8988T (cell line): ENCODE results near the gene GP1BB.
"Not testable (repeated sequence)": the region's sequence is repeated elsewhere in the genome, so short reads cannot be mapped to it uniquely, and the experiment has no call there.

Experiments used
- DNase-seq: peaks from one replicate; pipeline ENCODE4 v3.0.0; 2011

Gene GP1BB

DNA sequence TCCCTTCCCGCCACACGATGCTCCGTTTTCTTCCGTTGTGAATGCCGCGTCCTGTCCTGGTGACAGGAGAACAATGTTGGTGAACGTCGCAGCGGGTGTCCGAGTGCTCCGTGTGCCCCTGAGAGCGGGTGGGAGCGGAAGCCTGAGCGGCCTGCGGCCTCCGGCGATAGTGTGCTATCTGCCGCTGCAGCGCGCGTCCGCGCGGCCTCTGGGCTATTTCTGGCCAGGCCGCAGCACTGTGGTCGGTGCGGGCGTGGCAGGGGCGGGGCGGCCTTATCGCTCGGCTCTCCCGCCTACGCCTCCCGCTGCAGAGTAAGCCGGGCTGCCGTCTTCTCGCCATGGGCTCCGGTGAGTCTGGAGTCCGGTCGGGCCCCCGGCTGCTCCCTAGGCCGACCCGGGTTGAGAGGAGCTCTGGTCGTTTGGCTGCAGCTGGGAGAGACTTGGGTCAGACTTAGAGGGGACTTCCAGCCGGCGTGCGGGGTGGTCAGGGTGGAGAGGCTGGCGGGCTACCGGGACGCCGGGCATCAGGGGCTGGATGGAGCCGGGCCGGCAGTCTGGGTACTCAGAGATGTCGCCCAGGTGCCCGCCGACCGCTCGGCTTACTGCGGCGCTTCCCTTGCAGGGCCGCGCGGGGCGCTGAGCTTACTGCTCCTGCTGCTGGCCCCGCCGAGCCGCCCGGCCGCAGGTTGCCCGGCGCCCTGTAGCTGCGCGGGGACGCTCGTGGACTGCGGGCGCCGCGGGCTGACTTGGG, at the start of gene GP1BB:
Gene GP1BB (plus strand): TSS at position 308 of the 751 bp plus-strand sequence. CDS start 31 bp downstream, at position 339.
- DNase-seq = no peak

DNA sequence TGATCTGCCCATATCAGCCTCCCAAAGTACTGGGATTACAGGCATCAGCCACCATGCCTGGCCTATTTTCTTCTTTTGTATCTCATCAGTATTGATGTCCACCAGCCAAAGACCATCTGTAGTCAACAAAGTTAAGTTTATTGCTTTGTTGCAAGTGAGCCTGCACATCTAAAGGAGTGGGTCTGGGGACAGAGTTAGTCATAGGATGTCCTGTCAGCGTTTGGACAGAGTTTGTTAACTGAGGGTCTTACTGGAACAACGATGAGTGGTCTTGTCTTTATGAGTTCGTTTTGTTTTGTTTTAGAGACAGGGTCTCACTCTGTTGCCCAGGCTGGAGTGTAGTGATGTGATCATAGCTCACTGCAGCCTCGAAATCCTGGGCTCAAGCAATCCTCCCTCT, 49.7 kb upstream of the GP1BB start:
- no peak for DNase-seq

DNA sequence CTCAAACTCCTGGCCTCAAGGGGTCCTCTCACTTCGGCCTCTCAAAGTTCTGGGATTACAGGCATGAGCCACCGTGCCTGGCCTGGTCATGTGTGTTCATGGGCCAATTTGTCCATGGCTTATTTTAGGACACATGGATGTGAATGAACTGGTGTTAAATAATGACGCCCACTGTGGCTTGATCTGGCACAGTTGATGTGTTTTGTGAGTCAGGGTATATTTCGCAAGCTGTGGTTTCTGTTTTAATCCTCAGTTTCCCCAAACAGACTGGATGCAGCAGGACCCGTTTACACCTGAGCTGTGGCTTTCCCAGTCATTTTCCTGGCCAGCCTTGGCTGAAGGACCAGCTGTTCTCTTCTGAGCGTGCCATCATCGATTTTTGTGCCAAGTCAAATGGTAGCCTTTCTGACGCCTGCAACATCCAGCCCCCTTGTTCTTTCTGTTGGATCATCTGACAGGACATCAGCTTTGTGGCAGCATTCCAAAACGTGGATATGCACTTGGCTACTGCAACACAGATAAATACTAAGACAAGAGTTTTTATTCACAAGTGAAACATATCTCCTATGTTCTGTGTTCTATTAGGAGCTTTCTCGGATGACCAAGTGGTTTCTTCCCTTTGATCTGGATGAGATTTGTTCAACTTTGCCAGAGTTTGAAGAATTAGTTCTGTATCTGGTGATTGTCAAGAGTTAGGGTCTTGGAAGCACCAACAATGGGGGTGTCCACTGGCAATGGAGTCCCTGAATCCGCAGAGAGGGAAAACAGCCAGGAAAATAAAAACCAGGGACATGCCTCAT, 49.0 kb upstream of the GP1BB start:
- no peak for DNase-seq

DNA sequence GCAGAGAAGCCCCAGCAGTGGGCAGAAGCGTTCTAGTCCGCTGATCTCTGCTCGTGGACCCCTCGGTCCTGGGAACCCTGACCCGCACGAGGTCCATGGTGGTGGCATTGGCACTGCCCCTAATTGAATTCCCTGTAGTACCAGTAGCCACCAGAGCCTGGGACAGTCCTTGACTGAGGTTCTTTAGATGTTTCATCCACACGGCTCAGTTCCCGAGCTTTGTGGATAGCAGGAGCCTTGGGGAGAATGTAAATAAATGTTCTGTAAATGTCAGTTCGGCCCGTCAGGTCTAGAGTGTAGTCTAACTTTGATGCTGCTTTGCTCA, 48.4 kb upstream of the GP1BB start:
- DNase-seq = no peak

DNA sequence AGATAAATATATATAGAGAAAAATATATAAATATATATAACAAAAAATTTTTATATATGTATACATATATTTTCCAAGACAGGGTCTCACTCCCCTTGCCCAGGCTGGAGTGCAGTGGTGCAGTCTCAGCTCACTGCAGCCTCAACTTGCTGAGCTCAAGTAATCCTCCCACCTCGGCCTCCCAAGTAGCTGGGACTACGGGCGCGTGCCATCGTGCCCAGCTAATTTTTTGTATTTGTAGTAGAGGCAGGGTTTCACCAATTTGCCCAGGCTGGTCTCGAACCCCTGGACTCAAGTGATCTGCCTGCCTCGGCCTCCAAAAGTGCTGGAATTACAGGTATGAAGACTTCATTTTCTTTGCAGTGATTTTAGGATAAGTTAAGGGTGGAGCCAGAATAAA, 47.9 kb upstream of the GP1BB start:
- DNase-seq = no peak

DNA sequence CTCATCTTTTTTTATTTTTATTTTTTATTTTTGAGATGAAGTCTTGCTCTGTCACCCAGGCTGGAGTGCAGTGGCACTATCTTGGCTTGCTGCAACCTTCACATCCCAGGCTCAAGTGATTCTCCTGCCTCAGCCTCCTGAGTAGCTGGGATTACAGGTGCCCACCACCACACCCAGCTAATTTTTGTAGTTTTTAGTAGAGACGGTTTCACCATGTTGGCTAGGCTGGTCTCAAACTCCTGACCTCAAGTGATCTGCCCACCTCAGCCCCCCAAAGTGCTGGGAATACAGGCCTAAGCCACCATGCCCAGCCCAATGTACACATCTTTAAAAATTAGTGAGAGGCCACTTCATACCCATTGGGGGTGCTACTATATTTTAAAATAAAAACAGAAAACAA, 46.9 kb upstream of the GP1BB start:
- not testable (repeated sequence) for DNase-seq

DNA sequence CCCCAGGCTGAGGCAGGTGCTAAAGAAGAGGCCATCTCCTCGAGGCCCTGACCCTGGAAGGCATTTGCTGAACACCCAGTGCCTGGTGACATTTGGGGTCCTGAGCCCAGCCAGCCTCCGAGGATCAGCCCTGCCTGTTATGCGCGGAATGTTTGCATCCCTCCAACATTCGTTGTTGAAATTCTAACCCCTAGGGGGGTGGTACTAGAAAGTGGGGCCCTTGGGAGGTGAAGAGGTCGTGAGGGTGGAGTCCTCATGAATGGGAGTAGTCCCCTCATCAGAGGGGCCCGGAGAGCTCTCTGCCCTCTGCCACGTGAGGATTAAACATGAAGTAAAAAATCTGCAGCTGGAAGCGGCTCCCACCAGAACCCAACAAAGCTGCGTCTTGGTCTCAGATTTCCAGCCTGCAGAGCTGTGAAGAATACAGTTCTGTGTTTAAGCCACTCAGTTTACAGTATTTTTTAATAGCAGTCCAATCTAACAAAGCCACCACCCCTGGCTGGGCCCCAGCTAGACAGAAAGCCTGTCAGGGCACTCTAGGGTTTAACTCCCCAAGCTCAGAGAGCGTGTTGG, 44.3 kb upstream of the GP1BB start:
- no peak for DNase-seq

DNA sequence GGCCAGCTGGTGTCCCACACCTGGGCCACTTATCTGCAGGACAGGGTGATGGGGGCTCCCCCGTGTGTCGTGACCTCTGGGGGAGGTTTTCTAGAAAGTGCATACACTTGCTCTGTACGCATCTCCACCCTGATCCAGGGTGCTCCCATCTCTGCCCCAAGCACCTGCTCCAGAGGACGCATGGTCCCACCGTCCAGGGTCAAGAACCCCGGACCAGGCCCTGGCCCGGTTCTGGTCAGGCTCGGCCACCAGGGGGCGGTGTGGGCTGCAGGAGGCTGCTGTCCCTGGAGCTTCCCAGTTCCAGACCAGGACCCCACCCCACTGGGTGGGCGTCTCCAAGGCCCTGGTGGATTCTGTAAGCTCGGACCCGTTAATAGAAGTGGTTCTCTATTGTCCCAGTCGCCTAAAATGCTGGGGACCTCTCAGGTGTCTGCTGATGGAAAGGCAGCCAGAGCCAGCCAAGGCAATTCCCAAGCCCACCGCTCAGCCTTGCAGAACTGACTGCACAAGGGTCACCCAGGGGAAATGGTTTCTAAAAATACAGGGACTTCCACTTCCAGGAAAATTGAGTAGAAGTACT, 43.7 kb upstream of the GP1BB start:
- DNase-seq = no peak

DNA sequence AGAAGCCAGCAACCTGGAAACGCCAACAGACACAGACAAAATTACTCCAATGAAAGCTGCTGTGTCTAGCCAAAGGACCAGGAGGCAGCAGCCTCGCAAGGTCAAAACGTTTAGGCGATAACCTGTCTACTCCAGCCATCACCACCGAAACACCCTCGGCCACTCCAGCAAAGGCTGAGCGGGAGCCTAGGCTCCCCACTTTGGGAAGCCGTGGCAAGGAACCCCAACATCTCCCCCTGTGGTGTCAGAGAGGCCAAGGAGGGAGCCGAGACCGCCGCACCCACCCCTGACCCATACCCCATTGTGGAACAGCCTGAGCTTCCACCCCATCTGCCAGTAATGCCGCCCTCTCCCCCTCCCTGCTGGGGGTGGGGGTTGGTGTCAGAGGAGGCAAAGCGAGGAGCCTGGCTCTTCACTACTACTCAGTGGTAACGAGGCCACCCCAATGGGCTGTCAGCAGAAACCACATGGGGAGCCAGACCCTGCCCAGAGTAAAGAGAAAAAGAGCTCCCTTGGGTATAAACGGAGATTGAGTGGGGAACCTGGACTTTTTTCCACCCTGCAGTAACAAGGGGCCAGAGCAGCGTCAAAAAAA, 43.0 kb upstream of the GP1BB start:
- DNase-seq = no peak

DNA sequence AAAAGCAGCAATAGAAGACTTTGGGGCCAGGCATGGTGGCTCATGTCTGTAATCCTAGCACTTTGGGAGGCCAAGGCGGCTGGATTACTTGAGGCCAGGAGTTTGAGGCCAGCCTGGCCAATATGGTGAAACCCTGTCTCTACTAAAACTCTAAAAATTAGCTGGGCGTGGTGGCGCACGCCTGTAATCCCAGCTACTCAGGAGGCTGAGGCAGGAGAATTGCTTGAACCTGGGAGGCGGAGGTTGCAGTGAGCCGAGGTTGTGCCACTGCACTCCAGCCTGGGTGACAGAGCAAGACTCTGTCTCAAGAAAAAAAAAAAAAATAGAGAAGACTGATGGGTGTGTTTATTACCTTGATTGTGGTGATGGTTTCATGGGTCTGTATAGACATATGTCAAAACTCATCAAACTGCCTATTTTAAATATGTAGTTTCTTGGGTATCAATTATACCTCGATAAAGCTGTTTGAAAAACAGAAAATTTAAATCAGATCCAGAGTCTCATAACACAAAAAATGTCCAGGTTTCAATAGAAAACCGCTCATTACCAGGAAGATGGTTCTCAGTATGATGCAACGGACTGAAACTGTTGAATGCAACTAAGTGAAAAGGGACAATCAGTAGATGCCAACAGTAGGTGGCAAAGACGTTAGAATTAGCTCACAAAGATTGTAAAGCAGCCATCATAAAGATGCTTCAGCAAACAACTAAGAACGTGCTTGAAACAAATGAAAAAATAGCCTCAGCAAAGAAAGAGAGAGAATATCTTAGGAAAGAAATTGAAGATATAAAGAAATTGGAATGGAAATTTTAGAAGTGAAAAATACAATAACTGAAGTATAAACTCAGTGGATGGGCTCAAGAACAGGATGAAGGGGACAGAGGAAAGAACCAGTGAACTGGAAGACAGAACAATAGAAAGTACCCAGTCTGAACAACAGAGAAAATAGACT, 42.2 kb upstream of the GP1BB start:
- no peak for DNase-seq

DNA sequence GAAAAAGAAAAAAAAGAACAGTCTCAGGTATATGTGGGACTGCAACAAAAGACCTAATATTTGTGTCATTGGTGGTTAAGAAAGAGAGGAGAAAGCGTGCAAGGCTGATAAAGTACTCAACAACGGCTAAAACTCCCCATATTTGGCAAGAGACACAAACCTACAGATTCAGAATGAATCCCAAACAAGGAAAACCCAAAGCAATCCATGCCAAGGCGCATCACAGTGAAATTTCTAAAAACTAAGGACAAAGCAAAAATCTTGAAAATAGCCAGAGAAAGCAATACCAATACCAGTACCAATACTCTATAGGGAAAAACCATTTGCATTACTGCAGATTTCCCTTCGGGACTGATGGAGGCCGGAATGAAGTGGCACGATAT, 41.5 kb upstream of the GP1BB start:
- DNase-seq = no peak

DNA sequence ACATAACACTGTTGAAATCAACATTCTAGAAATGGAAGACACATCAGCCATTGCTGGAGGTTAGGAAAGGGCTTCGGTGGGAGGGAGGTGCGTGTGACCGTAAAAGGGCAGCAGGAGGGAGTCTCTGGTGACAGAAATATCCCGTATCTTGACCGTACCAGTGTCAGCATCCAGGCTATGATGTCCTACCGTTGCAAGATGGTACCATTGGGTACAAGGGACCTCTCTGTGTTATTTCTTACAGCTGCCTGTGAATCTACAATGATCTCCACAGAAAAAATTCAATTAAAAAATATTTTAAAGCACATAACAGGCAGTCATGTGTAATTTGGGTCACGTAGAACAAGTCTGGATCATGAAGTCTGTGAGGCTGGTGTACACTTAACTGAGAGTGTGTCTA, 36.4 kb upstream of the GP1BB start:
- no peak for DNase-seq

DNA sequence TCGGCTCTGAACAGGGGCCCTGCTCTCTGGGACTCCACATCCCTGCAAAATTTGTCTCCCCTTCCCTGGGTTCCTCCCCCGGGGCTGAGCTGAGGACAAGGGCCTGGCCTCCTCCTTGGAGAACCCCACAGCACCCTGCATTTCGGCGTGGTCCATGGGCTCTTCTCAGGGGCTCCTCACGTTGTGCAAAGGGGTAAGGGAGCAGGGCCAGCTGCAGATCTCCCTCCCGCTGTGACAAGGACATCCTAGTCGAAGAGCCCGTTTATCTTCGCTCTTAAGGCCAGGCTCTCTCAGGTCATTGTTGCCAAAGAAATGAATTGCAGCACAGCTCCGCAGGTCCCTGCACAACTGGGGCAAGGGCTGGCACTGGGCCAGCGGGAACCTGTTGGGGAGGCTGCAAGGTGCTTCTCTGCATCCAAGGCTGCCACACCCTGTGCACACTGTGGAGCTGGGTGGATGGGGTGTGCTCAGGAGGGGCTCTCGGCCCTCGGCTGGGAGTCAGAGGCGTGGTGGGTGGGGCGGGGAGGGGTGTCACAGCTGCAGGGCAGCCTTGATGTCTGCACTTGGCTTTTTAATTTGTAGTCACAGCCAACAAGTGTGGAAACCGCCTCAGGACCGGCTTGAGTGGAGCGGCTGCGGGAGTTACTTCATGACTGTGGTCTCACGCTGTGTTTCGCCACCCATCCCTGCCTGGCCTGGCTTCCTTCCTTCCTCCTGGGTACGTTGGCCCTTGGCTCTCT, 35.6 kb upstream of the GP1BB start:
- no peak for DNase-seq

DNA sequence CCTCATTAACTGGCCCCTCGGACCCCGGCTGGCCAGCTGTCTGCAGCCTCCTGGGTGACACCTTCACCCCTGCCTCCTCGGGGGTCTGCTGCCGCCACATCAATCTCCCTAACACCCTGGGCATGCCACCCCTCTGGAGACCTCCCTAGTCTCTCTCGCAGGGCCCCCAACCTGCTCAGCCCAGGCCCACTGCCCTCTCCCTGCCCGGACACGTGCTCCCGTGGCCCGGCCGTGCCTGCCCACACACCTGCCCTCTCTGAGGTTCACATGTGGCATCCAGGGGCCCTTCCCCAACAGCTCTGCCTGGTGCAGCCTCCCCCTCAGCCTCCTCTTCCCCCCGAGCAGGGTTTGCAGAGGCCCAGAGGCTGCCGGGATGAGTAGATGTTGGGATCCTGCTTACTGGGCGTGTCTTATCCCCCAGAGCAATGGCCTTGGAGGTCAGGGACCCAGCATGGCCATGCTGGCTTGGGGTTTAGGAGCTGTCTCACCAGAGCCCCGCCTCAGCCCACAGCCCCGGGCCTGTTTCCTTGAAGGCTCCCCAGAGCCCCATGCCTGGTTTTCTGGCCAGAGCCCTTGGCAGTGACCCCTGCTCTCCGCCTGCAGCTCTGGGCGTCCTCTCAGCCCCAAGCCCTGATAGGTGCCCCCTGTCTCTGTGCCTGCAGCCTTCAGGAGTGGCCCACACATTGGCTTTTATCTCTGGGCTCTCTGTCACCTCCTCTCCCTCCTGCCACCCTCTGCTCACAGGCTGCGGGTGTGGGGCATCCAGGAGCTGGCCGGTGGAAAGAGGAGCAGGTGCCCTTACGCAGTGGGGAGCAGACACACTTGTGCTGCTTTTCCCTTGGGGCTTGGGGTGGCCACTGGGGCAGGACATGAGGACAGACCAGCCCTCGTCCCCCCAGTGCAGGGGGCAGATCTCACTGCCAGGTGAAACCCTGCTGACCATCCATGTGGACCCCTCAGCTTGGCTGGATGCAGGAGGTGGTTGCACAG, 34.7 kb upstream of the GP1BB start:
- no peak for DNase-seq

DNA sequence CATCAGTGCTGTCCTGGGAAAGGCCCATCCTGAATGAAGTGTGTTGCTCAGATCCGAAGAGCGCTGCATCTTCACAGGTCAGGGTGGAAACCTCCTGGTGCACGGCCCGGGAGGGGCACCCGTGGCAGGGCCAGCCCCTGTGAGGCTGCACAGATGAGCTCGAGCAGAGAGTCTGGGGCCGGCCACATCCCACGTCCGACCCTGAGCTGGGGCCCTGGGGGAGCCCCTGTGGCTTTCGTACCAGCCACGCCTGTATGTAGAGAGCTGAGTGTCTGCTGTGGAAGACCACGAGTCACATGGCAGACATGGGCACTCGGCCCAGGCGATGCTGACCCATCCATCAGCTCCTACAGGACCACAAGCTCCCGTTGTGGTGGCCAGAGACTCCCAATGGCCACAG, 33.9 kb upstream of the GP1BB start:
- no peak for DNase-seq

DNA sequence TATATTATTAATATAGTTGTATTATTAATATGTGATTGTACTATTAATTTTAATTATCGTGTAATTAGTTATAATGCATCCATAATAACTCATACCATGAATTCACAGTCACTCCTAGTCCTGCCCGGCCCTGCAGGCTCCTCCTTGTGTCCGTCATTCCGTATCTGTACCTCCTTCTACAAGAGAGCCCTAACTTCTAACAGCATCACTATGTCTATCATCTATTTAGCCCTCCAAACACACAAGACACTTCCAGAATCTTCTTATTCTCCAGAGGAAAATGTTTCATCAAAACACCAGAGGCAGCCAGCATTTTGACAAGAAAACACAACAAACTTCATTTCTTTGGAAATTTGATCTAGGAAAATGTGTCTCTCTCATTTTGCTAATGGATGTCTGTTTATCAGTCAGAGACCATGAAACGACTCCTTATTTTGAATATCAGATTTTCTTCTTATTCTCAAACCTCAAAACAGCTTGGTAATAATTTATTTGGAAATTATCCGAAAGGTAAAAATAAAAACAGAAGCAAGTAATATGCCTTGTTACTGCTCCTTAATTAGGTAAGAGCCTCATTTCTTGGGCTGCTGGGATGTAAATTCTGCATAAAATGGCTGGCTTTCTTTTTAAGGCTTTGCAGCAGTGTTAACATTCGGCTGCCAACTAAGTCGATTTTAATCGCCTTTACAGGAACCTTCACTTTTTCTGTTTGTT, 32.2 kb upstream of the GP1BB start:
- DNase-seq = no peak

DNA sequence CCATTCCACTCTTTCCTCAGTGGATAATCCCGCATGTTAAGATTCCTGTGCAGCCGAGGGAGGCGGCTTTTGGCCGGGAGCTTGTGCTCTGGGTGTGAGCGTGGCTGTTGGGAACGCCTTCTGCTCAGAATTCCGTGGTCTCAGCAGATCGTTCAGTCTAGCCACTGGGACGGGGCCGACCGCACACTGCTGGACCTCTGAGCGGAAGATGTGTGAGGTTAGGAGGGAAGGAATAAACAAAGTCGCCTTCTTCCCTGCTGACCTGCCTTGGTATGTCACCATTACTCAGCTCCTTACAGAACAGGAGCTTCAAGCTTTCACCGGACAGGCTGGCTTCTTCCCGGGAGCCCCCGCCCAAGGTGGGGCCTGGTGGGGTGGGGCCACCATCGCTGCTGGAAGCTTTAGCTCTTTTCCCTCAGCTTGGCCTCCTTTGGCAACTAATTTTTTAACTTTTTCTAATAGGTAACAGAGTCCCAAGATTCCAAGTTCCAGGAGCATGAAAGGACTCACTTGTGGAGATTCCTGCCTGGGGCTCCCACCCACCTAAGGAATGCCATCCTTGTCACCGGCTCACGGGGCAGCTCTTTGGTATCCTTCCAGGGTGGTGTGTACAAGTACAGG, 31.5 kb upstream of the GP1BB start:
- no peak for DNase-seq

DNA sequence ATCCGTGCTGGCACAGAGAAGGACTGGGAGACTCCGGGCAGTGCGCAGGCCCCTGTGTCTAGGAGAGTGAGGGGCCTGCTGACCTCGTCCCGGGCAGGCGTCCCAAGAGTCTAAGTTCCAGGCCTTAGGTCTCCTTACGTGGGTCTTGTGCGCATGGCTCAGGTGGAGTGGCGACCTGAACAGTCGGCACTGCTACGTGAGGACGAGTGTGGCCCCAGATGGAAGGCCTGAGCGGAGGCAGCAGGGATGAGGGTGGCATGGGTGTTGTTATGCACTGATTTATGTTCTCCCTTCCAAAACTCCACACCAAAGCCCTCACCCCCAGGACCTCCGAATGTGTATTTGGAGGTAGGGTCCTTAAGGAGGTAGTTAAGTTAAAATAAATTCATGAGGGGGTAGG, 29.8 kb upstream of the GP1BB start:
- no peak for DNase-seq
